Calu3 (cell line): ENCODE data around the gene VEZF1. TPM values are rescaled to one million over a fixed set of nuclear protein-coding genes. Genes with fewer than 3 reads are reported as not detected.

ENCODE experiments used
- BruUV-seq: library from RNA; stranded (reverse); fragments of 400-500 nt; replicated peaks from 2 replicates; lab custom pipeline; 2021; lab: Mats Ljungman, UMichigan
- CTCF ChIA-PET: fragments of 300-600 bp; sonication (Branson Sonifier 250); formaldehyde crosslinking; loops from one replicate; lab custom pipeline; 2022; ENCODE audit warnings: antibody characterized with exemption; lab: Charles Lee
- DNase-seq: peaks from one replicate; pipeline ENCODE4 v3.0.0; 2022
- H3K27ac Mint-ChIP-seq: one replicate; pipeline ENCODE4 v1.8.0; 2022; ENCODE audit warnings: mixed read lengths; ENCODE audit not compliant: unreplicated experiment
- H3K27me3 Mint-ChIP-seq: one replicate; pipeline ENCODE4 v1.8.0; 2022; ENCODE audit warnings: mixed read lengths; ENCODE audit not compliant: unreplicated experiment
- H3K36me3 Mint-ChIP-seq: one replicate; pipeline ENCODE4 v1.8.0; 2022; ENCODE audit warnings: mild to moderate bottlenecking, moderate library complexity, mixed read lengths; ENCODE audit not compliant: insufficient read depth, unreplicated experiment
- H3K4me1 Mint-ChIP-seq: one replicate; pipeline ENCODE4 v1.8.0; 2022; ENCODE audit warnings: mild to moderate bottlenecking, low read depth, mixed read lengths; ENCODE audit not compliant: unreplicated experiment
- H3K4me3 Mint-ChIP-seq: one replicate; pipeline ENCODE4 v1.8.0; 2022; ENCODE audit warnings: mild to moderate bottlenecking, low read depth, moderate library complexity, mixed read lengths; ENCODE audit not compliant: unreplicated experiment
- H3K9me3 Mint-ChIP-seq: one replicate; pipeline ENCODE4 v1.8.0; 2022; ENCODE audit warnings: low read depth, mixed read lengths; ENCODE audit not compliant: unreplicated experiment
- intact Hi-C: fragments of 100-400 bp; cut with micrococcal nuclease; formaldehyde crosslinking; loops from one replicate; pipeline ENCODE4 v1.10.0; 2022; ENCODE audit not compliant: unreplicated experiment
- total RNA-seq: library from RNA; stranded (reverse); gene quantifications from 2 replicates; pipeline ENCODE4 v1.2.3, GENCODE V29; 2022
- TF ChIP-seq, protein P1 (sequence below): fragments of 200-600 bp; IDR thresholded peaks from one replicate; pipeline ENCODE4 v1.8.0; 2022; ENCODE audit warnings: antibody characterized with exemption; ENCODE audit not compliant: unreplicated experiment

The VEZF1 gene
- total RNA-seq, 1 experiment from 2014 or later: 40.4 TPM

DNA sequence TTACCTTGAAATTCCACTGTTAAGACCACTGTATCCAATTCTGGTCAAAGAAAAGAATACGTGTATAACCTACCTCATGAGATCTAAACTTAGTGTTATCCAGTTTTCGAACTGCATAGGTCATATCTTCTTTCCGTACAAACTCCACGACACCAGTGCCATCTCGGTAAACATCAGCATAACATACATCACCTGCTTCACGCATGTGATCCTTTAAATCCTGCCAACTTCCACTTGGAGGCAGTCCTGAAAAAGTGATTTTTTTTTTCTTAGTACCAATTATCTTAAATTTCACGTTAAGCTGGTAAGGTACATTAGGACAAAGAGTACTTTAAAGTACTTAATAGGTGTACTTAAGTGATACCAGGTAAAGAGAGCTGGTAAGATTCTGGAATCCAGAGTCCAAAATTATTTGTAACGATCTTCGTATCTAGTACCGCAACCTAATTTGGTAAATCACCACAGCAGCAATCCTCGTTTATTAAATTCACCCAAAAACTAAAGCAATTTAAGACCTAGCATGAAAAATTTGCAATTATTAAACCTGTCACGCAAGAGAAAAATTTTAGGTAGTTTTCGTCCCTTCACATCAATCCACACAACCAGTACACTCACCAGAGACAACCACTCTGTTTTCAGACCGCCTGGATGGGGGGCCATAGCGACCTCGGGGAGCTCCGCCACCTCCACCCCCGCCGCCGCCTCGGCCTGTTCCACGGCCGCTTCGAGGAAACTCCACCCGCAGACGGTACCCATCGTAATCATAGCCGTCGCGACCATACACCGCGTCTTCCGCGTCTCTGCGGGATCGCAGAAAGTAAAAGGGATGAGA is 17.9 kb upstream of the VEZF1 start:
- Mint-ChIP-seq H3K9me3 (no peaks in the 10 kb centered on the region), H3K4me1 (peaks cover 31% of the 10 kb centered on the region), H3K27ac (peak overlapping the region; percentile 97), H3K4me3 (peak overlapping the region; percentile 96), H3K27me3 (no peaks in the 10 kb centered on the region), H3K36me3 (peaks cover 61% of the 10 kb centered on the region)
- intact Hi-C loops: loop anchor here (2.0 kb wide), 1 partner anchor 79 kb away; no protein-coding TSS in a partner anchor
- BruUV-seq: no TSS peak
- TF ChIP-seq, protein P1, sequence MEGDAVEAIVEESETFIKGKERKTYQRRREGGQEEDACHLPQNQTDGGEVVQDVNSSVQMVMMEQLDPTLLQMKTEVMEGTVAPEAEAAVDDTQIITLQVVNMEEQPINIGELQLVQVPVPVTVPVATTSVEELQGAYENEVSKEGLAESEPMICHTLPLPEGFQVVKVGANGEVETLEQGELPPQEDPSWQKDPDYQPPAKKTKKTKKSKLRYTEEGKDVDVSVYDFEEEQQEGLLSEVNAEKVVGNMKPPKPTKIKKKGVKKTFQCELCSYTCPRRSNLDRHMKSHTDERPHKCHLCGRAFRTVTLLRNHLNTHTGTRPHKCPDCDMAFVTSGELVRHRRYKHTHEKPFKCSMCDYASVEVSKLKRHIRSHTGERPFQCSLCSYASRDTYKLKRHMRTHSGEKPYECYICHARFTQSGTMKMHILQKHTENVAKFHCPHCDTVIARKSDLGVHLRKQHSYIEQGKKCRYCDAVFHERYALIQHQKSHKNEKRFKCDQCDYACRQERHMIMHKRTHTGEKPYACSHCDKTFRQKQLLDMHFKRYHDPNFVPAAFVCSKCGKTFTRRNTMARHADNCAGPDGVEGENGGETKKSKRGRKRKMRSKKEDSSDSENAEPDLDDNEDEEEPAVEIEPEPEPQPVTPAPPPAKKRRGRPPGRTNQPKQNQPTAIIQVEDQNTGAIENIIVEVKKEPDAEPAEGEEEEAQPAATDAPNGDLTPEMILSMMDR: no peak
- CTCF ChIA-PET: interaction anchor here (0.6 kb wide), 1 partner anchor 20 kb away, joined by 6 read pairs; no protein-coding TSS in a partner anchor
- DNase-seq: no peak

DNA sequence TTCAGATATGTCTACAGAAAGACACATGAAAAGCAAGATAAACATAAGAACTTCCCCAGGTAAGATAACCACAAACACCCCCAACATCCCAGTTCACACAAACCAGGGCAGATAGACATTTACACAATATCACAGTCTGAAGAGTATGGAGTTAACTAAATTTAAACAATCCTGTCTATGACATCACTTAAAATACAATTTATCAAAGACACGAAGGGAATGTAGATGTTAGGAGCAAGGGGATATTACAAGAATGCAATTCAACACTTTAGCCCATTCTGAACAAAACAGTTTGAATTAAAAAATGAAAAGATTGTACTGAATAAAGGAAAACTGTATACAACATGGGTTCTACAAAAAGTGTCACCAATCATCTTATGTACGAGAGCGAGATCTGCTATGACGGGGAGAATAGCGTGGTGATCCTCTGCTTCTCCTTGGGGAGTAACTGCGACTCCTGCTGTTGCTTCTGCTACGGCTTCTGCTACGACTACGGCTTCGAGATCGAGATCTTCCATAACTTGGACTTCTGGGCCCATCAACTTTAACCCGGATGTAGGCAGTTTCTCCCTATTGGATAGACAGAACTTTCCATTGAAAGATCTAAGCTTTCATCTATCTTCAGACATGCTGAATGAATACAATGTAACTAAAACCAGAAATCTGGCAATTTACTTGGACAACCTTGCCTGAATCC is 17.1 kb upstream of the VEZF1 start:
- intact Hi-C loops: no loop called here
- peaks cover 61% of the 10 kb centered on the region for H3K36me3 Mint-ChIP-seq
- CTCF ChIA-PET: no interaction called here
- H3K4me1 Mint-ChIP-seq: peaks cover 31% of the 10 kb centered on the region
- TF ChIP-seq, protein P1: no peak
- H3K4me3 Mint-ChIP-seq: peak overlapping the region; percentile 96
- BruUV-seq: TSS peak; percentile 29
- H3K9me3 Mint-ChIP-seq: no peaks in the 10 kb centered on the region
- peak overlapping the region; percentile 97 for H3K27ac Mint-ChIP-seq
- no peak for DNase-seq
- H3K27me3 Mint-ChIP-seq: no peaks in the 10 kb centered on the region

DNA sequence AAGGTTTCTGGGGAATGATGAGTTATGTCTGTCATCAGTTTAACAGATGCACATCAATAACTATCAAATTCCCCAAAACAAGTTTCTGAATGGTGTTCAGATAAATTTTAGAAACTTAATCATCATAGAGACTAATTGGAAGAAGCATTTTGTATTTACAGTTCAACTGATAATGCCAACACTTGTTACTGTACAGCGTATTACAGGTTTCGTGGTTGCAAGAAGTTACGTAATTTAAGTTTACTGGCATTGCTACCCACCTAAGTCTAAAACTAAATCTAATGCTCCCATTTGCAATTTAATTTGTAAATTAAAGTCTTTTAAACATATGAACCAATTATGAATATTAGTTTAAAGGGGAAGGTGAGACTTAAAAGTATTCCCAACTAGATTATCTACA is 16.0 kb upstream of the VEZF1 start:
- intact Hi-C loops: no loop called here

DNA sequence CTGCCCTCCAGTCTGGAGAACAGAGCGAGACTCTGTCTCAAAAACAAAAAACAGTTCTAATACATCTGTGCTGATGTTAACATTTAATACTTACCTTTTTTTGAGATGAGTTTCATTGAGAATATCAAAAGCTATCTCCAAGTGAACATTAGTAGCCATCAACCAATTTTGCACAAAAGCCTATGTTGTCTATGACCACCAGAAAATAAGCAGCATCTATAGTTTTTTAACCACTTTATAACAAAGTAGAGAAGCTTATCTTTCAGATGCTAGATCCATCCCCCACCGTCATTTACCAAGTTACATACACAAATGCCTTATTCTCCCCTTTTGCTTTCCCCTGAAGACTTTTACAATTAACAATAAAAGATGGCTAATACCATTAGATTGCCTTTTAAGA is 14.9 kb upstream of the VEZF1 start:
- Mint-ChIP-seq H3K36me3 (peaks cover 64% of the 10 kb centered on the region), H3K27ac (no peak overlapping the region), H3K9me3 (no peaks in the 10 kb centered on the region), H3K27me3 (no peaks in the 10 kb centered on the region), H3K4me3 (peak overlapping the region; percentile 52), H3K4me1 (peaks cover 31% of the 10 kb centered on the region)
- DNase-seq: no peak
- TF ChIP-seq, protein P1: no peak
- intact Hi-C loops: loop anchor here (2.0 kb wide), 1 partner anchor 110 kb away; no protein-coding TSS in a partner anchor
- BruUV-seq: no TSS peak
- CTCF ChIA-PET: no interaction called here

More for the DNA sequence above, 16.0 kb upstream of the VEZF1 start:
- Mint-ChIP-seq H3K27me3 (no peaks in the 10 kb centered on the region), H3K4me1 (peaks cover 31% of the 10 kb centered on the region), H3K36me3 (peaks cover 61% of the 10 kb centered on the region), H3K27ac (no peak overlapping the region), H3K4me3 (peak overlapping the region; percentile 52), H3K9me3 (no peaks in the 10 kb centered on the region)
- no TSS peak for BruUV-seq
- CTCF ChIA-PET: no interaction called here
- no peak for DNase-seq
- TF ChIP-seq, protein P1: no peak
